ENCODE data around the gene KRTAP10-2. TPM values are rescaled to one million over a fixed set of nuclear protein-coding genes. Genes with fewer than 3 reads are reported as not detected.

Gene KRTAP10-2
- total RNA-seq, 1 experiment from 2014 or later = not detected

DNA sequence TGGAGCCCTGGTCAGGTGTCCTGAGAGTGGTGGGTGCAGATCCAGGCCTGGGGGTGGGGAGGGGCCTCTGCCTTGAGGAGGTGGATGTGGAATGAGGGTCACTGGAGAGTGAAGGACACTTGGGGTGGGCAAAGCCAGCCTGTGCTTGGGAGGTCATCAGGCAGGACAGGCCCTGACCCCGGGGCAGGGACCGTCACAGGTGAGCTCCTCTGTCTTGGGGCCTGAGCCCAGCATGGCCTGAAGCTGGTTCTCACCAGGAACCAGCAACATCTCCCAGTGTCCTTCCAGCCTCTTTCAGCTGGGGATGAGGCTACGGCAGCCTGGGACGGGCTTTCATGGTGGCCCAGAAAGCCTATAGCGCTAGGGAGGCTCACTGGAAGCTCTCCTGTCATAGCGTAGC is 831 bp upstream of the KRTAP10-2 start:
- Histone ChIP-seq H3K23ac (ENCODE audit: insufficient read length, low read depth, low read length) (no peak overlapping the region), H3K14ac (ENCODE audit: insufficient read depth, low read length) (peak overlapping the region; percentile 53), H2BK12ac (ENCODE audit: insufficient read length, low read depth, low read length) (no peak overlapping the region), H3T11ph (ENCODE audit: low read length) (no peak overlapping the region), H2AK5ac (ENCODE audit: insufficient read length, low read length) (no peak overlapping the region), H3K9me3 (ENCODE audit: control insufficient read depth, low read depth, low read length) (no peaks in the 10 kb centered on the region), H2BK5ac (ENCODE audit: insufficient read length, low read length) (no peak overlapping the region), H3K4ac (ENCODE audit: low read depth, low read length) (no peak overlapping the region; the same call in 1 of the 2 replicates), H3K79me1 (ENCODE audit: insufficient read depth, low read depth, low read length, poor library complexity, severe bottlenecking) (no peaks in the 10 kb centered on the region), H4K20me1 (ENCODE audit: control insufficient read depth, insufficient read depth, insufficient read length) (no peaks in the 10 kb centered on the region), H3K27me3 (ENCODE audit: insufficient read depth, low read length) (no peaks in the 10 kb centered on the region), H4K5ac (ENCODE audit: insufficient read length, low read depth, low read length) (no peak overlapping the region), H4K91ac (ENCODE audit: insufficient read length, low read depth, low read length) (no peak overlapping the region), H3K56ac (ENCODE audit: insufficient read length, low read depth, low read length) (no peak overlapping the region), H2BK120ac (ENCODE audit: low read depth, low read length, poor library complexity, severe bottlenecking) (no peak overlapping the region), H3K79me2 (ENCODE audit: insufficient read depth, low read length) (no peaks in the 10 kb centered on the region), H4K8ac (replicated peaks; ENCODE audit: insufficient read length, low read depth, low read length) (no peak overlapping the region), H3K4me1 (ENCODE audit: insufficient read depth, low read length) (peaks cover 6% of the 10 kb centered on the region; the same call in 1 of the 2 replicates), H2AFZ (ENCODE audit: low read length) (no peak overlapping the region), H3K27ac (ENCODE audit: insufficient read length, low read depth, low read length) (no peak overlapping the region), H3K9ac (ENCODE audit: extremely low read depth, insufficient read length, low read length) (no peak overlapping the region), H3K18ac (ENCODE audit: insufficient read length, low read depth, low read length) (no peak overlapping the region), H2BK15ac (ENCODE audit: low read depth, low read length) (peak overlapping the region; percentile 87; the same call in 1 of the 2 replicates), H3K4me2 (ENCODE audit: insufficient read depth, insufficient read length, low read length) (no peak overlapping the region), H3K23me2 (ENCODE audit: insufficient read length, low read depth, low read length, poor library complexity, severe bottlenecking) (no peaks in the 10 kb centered on the region), H2BK20ac (ENCODE audit: low read depth, low read length, poor library complexity, severe bottlenecking) (no peak overlapping the region)
- DNase-seq = no peak
- H3K27me3 Mint-ChIP-seq (ENCODE audit: low read depth) = peaks cover 3% of the 10 kb centered on the region
- peaks cover 0 to 7% (median 3%) of the 10 kb centered on the region in 3 experiments; a peak in 3 of 7 replicates for H3K36me3 Mint-ChIP-seq (ENCODE audit: insufficient read depth in 1 of 3, low read depth in 3 of 3)
- no CpG with 5 or more reads among the region's 6 CpGs for WGBS (ENCODE audit: extremely low coverage, insufficient read length, low lambda C conversion rate)
- peaks cover 42 to 56% of the 10 kb centered on the region in 2 experiments for H3K4me1 Mint-ChIP-seq
- H3K4me3 Mint-ChIP-seq = no peak overlapping the region
- no peak for TF ChIP-seq CTCF (conservative IDR thresholded peaks at IDR 0.05)
- H3K9me3 Mint-ChIP-seq = peaks cover 3 to 4% of the 10 kb centered on the region in 2 experiments; a peak in 3 of 5 replicates
- H3K27ac Mint-ChIP-seq = peak overlapping the region in 1 of 3 experiments; percentile 49; a peak in 2 of 7 replicates
